ENCODE results near the gene IGF2BP2.

The IGF2BP2 gene

DNA sequence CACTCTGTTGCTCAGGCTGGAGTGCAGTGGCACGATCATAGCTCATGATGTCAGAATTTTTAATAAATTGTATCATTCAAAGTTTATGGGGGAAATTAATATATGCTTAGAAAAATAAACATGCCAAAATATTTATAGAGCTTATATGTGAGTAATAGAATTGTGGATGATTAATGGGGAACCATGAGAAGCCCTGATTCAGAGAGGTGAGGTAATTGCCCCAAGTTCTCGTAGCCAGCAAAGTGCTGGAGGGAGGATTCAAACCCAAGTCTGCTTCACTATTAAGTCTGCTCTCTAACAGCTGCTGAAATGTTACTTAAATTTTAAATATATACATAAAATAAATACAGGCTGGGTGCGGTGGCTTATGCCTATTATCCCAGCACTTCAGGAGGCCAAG, 26.2 kb upstream of the IGF2BP2 start:
- no peak for TF ChIP-seq POLR2AphosphoS5 (IDR thresholded peaks at IDR 0.05; ENCODE audit: low read depth)

DNA sequence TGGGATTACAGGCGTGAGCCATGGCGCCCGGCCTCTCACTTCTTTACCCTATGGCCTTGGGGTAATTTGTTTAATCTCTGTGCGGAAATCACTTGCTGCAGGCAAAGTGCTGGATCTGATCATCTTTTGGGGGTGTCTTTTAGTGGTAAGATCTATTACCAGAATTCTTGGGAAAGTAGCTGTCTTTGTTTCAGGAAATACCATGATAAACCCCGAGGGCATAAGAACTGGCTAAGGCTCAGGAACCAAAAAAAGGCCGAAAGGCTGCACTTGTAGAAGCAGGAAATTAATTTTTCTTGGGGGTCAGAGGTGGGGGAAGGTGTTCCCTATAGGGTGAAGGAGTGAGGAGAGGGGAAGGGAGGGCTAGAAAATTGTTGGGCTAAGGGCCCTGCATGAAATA, 22.7 kb upstream of the IGF2BP2 start:
- DNase-seq (ENCODE audit: low read depth in 1 of 2, low spot score in 1 of 2), result no peak
- TF ChIP-seq, protein P1, sequence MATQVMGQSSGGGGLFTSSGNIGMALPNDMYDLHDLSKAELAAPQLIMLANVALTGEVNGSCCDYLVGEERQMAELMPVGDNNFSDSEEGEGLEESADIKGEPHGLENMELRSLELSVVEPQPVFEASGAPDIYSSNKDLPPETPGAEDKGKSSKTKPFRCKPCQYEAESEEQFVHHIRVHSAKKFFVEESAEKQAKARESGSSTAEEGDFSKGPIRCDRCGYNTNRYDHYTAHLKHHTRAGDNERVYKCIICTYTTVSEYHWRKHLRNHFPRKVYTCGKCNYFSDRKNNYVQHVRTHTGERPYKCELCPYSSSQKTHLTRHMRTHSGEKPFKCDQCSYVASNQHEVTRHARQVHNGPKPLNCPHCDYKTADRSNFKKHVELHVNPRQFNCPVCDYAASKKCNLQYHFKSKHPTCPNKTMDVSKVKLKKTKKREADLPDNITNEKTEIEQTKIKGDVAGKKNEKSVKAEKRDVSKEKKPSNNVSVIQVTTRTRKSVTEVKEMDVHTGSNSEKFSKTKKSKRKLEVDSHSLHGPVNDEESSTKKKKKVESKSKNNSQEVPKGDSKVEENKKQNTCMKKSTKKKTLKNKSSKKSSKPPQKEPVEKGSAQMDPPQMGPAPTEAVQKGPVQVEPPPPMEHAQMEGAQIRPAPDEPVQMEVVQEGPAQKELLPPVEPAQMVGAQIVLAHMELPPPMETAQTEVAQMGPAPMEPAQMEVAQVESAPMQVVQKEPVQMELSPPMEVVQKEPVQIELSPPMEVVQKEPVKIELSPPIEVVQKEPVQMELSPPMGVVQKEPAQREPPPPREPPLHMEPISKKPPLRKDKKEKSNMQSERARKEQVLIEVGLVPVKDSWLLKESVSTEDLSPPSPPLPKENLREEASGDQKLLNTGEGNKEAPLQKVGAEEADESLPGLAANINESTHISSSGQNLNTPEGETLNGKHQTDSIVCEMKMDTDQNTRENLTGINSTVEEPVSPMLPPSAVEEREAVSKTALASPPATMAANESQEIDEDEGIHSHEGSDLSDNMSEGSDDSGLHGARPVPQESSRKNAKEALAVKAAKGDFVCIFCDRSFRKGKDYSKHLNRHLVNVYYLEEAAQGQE (IDR thresholded peaks at IDR 0.05; ENCODE audit: insufficient replicate concordance, low read depth), result no peak
- no peak for TF ChIP-seq POLR2AphosphoS5 (IDR thresholded peaks at IDR 0.05; ENCODE audit: low read depth)
- TF ChIP-seq, protein P2, sequence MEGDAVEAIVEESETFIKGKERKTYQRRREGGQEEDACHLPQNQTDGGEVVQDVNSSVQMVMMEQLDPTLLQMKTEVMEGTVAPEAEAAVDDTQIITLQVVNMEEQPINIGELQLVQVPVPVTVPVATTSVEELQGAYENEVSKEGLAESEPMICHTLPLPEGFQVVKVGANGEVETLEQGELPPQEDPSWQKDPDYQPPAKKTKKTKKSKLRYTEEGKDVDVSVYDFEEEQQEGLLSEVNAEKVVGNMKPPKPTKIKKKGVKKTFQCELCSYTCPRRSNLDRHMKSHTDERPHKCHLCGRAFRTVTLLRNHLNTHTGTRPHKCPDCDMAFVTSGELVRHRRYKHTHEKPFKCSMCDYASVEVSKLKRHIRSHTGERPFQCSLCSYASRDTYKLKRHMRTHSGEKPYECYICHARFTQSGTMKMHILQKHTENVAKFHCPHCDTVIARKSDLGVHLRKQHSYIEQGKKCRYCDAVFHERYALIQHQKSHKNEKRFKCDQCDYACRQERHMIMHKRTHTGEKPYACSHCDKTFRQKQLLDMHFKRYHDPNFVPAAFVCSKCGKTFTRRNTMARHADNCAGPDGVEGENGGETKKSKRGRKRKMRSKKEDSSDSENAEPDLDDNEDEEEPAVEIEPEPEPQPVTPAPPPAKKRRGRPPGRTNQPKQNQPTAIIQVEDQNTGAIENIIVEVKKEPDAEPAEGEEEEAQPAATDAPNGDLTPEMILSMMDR (IDR thresholded peaks at IDR 0.05; ENCODE audit: insufficient read depth, low read length), result no peak
- Histone ChIP-seq H3K27ac (replicated peaks) (no peak overlapping the region), H3K4me3 (replicated peaks; ENCODE audit: insufficient read depth, low read length) (no peak overlapping the region), H3K27me3 (ENCODE audit: insufficient read depth, poor library complexity, severe bottlenecking) (no peaks in the 10 kb centered on the region)

More for the DNA sequence above, 26.2 kb upstream of the IGF2BP2 start:
- H3K27me3 ChIP-seq (ENCODE audit: insufficient read depth, poor library complexity, severe bottlenecking), result no peaks in the 10 kb centered on the region
- no peak for DNase-seq (ENCODE audit: low read depth in 1 of 2, low spot score in 1 of 2)
- no peak overlapping the region for H3K27ac ChIP-seq (replicated peaks)
- H3K4me3 ChIP-seq (replicated peaks; ENCODE audit: insufficient read depth, low read length), result no peak overlapping the region

DNA sequence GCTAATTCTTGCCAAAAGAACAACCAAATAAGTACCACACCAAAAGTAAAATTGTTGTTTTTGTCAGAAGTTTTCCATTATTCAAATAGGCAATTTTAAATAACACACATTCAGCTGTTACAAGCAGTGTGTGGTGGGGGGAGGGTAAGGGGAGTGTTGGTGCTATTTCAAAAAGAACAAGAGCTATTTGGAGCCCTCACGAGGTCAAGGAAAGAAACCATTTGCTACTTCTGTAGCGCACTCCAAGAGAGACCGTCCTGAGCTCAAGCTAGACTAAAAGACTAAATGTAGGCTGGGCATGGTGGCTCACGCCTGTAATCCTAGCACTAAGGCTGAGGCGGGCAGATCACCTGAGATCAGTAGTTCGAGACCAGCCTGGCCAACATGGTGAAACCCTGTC, 21.2 kb upstream of the IGF2BP2 start:
- Histone ChIP-seq H3K4me3 (replicated peaks; ENCODE audit: insufficient read depth, low read length) (no peak overlapping the region), H3K27me3 (ENCODE audit: insufficient read depth, poor library complexity, severe bottlenecking) (no peaks in the 10 kb centered on the region), H3K27ac (replicated peaks) (no peak overlapping the region)
- TF ChIP-seq, protein P1 (IDR thresholded peaks at IDR 0.05; ENCODE audit: insufficient replicate concordance, low read depth), result no peak
- TF ChIP-seq SPI1 (IDR thresholded peaks at IDR 0.05; ENCODE audit: borderline replicate concordance, low read depth), result no peak
- TF ChIP-seq GABPA (IDR thresholded peaks at IDR 0.05; ENCODE audit: low read depth), result no peak
- no peak for TF ChIP-seq POLR2AphosphoS5 (IDR thresholded peaks at IDR 0.05; ENCODE audit: low read depth)
- TF ChIP-seq, protein P2 (IDR thresholded peaks at IDR 0.05; ENCODE audit: insufficient read depth, low read length), result no peak
- DNase-seq (ENCODE audit: low read depth in 1 of 2, low spot score in 1 of 2), result no peak

DNA sequence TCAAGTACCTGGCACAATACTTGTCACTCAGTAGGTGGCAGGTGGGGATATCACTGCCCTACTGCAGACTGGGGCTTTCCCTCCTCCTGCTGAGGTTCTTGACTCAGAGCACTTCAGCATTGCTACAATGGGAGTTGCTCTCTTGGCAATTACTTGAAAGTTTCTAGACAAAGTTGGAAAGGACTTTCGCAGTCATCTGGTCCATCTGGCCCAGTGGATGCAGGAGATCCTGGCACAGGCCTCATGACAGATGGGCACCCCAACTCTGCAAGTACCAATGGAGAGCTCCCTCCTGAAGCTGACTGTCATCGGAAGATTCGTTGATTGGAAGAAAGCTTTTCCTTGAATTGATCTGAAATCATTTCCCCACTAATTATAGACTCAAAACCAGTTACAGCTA, 19.2 kb upstream of the IGF2BP2 start:
- TF ChIP-seq, protein P1 (IDR thresholded peaks at IDR 0.05; ENCODE audit: insufficient replicate concordance, low read depth), result no peak
- TF ChIP-seq, protein P2 (IDR thresholded peaks at IDR 0.05; ENCODE audit: insufficient read depth, low read length), result no peak
- TF ChIP-seq GABPA (IDR thresholded peaks at IDR 0.05; ENCODE audit: low read depth), result no peak
- Histone ChIP-seq H3K27ac (replicated peaks) (no peak overlapping the region), H3K27me3 (ENCODE audit: insufficient read depth, poor library complexity, severe bottlenecking) (no peaks in the 10 kb centered on the region), H3K4me3 (replicated peaks; ENCODE audit: insufficient read depth, low read length) (no peak overlapping the region)
- no peak for DNase-seq (ENCODE audit: low read depth in 1 of 2, low spot score in 1 of 2)

Measured in HL-60 (cell line).